H1 (cell line): Measurements from ENCODE around the gene KCNQ2. TPM values are rescaled to one million over a fixed set of nuclear protein-coding genes. Genes with fewer than 3 reads are reported as not detected.

Experiments used
- CTCF ChIA-PET: fragments of 300-600 bp; sonication (Branson Sonifier 250); formaldehyde crosslinking; loops from one replicate; lab custom pipeline; 2021; ENCODE audit not compliant: partially characterized antibody; lab: Charles Lee
- POLR2A ChIA-PET: fragments of 300-600 bp; sonication (Branson Sonifier 250); formaldehyde crosslinking; loops from one replicate; lab custom pipeline; 2021; ENCODE audit warnings: inconsistent platforms; ENCODE audit not compliant: partially characterized antibody; lab: Charles Lee
- DNase-seq, 2 experiments: peaks; one replicate each; pipeline versions ENCODE4 v3.0.0 to v3.0.0-alpha.2; 2010 to 2022; ENCODE audit warnings: low spot score in 2 of 2, low read depth in 1 of 2, mixed read lengths in 1 of 2
- FAIRE-seq: peaks from 2 replicates; lab custom pipeline; 2011; peaks lifted over from hg19 to GRCh38; lab: Jason Lieb, UNC
- H2AFZ ChIP-seq: 2 replicates; pipeline ENCODE4 v1.8.1; 2012; ENCODE audit warnings: low read length, inconsistent platforms
- H2AK5ac ChIP-seq: 2 replicates; pipeline ENCODE4 v1.6.1; 2013; ENCODE audit warnings: low read depth, low read length
- H2BK120ac ChIP-seq: replicated peaks from 2 replicates; pipeline ENCODE3; 2013; ENCODE audit warnings: low read depth, low read length, inconsistent platforms
- H2BK12ac ChIP-seq: 2 replicates; pipeline ENCODE4 v1.6.1; 2013; ENCODE audit warnings: low read depth, low read length
- H2BK15ac ChIP-seq: 2 replicates; pipeline ENCODE4 v1.6.1; 2013; ENCODE audit warnings: low read length
- H2BK20ac ChIP-seq: 2 replicates; pipeline ENCODE4 v1.6.1; 2013; ENCODE audit warnings: low read length
- H2BK5ac ChIP-seq: 2 replicates; pipeline ENCODE4 v1.6.1; 2013; ENCODE audit warnings: low read depth, low read length
- H3K14ac ChIP-seq: 2 replicates; pipeline ENCODE4 v1.6.1; 2013; ENCODE audit warnings: inconsistent platforms; ENCODE audit not compliant: insufficient read length
- H3K18ac ChIP-seq: 2 replicates; pipeline ENCODE4 v1.6.1; 2013; ENCODE audit warnings: low read length; ENCODE audit errors: extremely low read depth
- H3K23ac ChIP-seq: 2 replicates; pipeline ENCODE4 v1.6.1; 2013; ENCODE audit warnings: inconsistent platforms; ENCODE audit not compliant: insufficient read length
- H3K23me2 ChIP-seq: 2 replicates; pipeline ENCODE4 v1.6.1; 2013; ENCODE audit warnings: low read depth, low read length
- H3K27ac ChIP-seq: 2 replicates; pipeline ENCODE4 v1.6.1; 2011; ENCODE audit warnings: low read depth, low read length, inconsistent platforms
- H3K27me3 ChIP-seq, 4 experiments: replicated peaks in 1 of 4; 1 replicate in 1 of 4; 2 replicates in 3 of 4; pipeline versions ENCODE4 v1.6.1 to v1.8.1; 2011 to 2013; ENCODE audit warnings: low read length in 3 of 4, mild to moderate bottlenecking in 3 of 4, inconsistent platforms in 2 of 4, mixed read lengths in 2 of 4, moderate library complexity in 1 of 4; ENCODE audit not compliant: control insufficient read depth in 3 of 4, insufficient read depth in 3 of 4; ENCODE audit errors: extremely low read depth in 1 of 4
- H3K36me3 ChIP-seq, 4 experiments: 2 replicates each; pipeline versions ENCODE4 v1.6.1 to v1.8.1; 2011 to 2013; ENCODE audit warnings: mild to moderate bottlenecking in 4 of 4, low read length in 3 of 4, moderate library complexity in 2 of 4, control low read depth in 1 of 4, inconsistent platforms in 1 of 4; ENCODE audit not compliant: insufficient read depth in 4 of 4, control insufficient read depth in 2 of 4
- H3K4ac ChIP-seq: replicated peaks from 2 replicates; pipeline ENCODE3; 2013; ENCODE audit warnings: low read length, low read depth, mixed read lengths, inconsistent platforms; ENCODE audit not compliant: insufficient read length
- H3K4me1 ChIP-seq, 4 experiments: replicated peaks in 1 of 4; 1 replicate in 1 of 4; 2 replicates in 3 of 4; pipeline versions ENCODE4 v1.6.1 to v1.8.1; 2011 to 2013; ENCODE audit warnings: low read length in 3 of 4, inconsistent platforms in 2 of 4, mixed read lengths in 1 of 4; ENCODE audit not compliant: insufficient read depth in 4 of 4, control insufficient read depth in 3 of 4
- H3K4me2 ChIP-seq, 2 experiments: 2 replicates each; pipeline versions ENCODE4 v1.6.1 to v1.8.1; 2011 to 2013; ENCODE audit warnings: low read depth in 2 of 2, low read length in 2 of 2, control low read depth in 1 of 2, inconsistent platforms in 1 of 2, mild to moderate bottlenecking in 1 of 2; ENCODE audit not compliant: insufficient read depth in 1 of 2
- H3K4me3 ChIP-seq, 4 experiments: fragments of 200-600, 300-600 bp in 1 of 4; sonication (generic), shearing (Covaris generic), sonication (Bioruptor Twin) in 1 of 4; 2 replicates each; pipeline versions ENCODE4 v1.5.1 to v1.8.1; 2011 to 2016; ENCODE audit warnings: low read length in 4 of 4, low read depth in 3 of 4, control low read depth in 2 of 4, inconsistent platforms in 2 of 4, mild to moderate bottlenecking in 2 of 4, mixed read lengths in 1 of 4, moderate library complexity in 1 of 4; ENCODE audit not compliant: insufficient read depth in 2 of 4; ENCODE audit errors: extremely low read depth in 1 of 4
- H3K56ac ChIP-seq: replicated peaks from 2 replicates; pipeline ENCODE3; 2013; ENCODE audit warnings: low read depth, mild to moderate bottlenecking, mixed read lengths, low read length, inconsistent platforms; ENCODE audit not compliant: insufficient read length
- H3K79me1 ChIP-seq: 2 replicates; pipeline ENCODE4 v1.6.1; 2013; ENCODE audit warnings: low read depth, low read length, control low read depth
- H3K79me2 ChIP-seq, 2 experiments: 2 replicates each; pipeline versions ENCODE4 v1.6.1 to v1.8.1; 2012 to 2013; ENCODE audit warnings: low read length in 2 of 2, mild to moderate bottlenecking in 2 of 2, inconsistent platforms in 1 of 2; ENCODE audit not compliant: insufficient read depth in 2 of 2, control insufficient read depth in 1 of 2
- H3K9ac ChIP-seq, 4 experiments: replicated peaks in 1 of 4; 1 replicate in 1 of 4; 2 replicates in 3 of 4; pipeline versions ENCODE4 v1.6.1 to v1.8.1; 2011 to 2013; ENCODE audit warnings: low read depth in 3 of 4, low read length in 3 of 4, control low read depth in 2 of 4, mild to moderate bottlenecking in 2 of 4, moderate library complexity in 2 of 4, inconsistent platforms in 1 of 4; ENCODE audit errors: extremely low read depth in 1 of 4
- H3K9me3 ChIP-seq, 2 experiments: 2 replicates each; pipeline versions ENCODE4 v1.6.1 to v1.8.1; 2012 to 2013; ENCODE audit warnings: mild to moderate bottlenecking in 2 of 2, moderate library complexity in 2 of 2, control low read depth in 1 of 2, inconsistent platforms in 1 of 2, low read depth in 1 of 2, low read length in 1 of 2, mixed read lengths in 1 of 2; ENCODE audit not compliant: insufficient read depth in 2 of 2
- H4K20me1 ChIP-seq, 2 experiments: replicated peaks in 1 of 2; 2 replicates each; pipeline versions ENCODE3 to v1.8.1; 2011 to 2013; ENCODE audit warnings: inconsistent platforms in 2 of 2, low read length in 2 of 2, mild to moderate bottlenecking in 1 of 2; ENCODE audit not compliant: insufficient read depth in 2 of 2, control insufficient read depth in 1 of 2
- H4K5ac ChIP-seq: 2 replicates; pipeline ENCODE4 v1.6.1; 2013; ENCODE audit warnings: low read length, low read depth, mixed read lengths, inconsistent platforms; ENCODE audit not compliant: insufficient read length
- H4K8ac ChIP-seq: 2 replicates; pipeline ENCODE4 v1.8.0; 2013; ENCODE audit warnings: mild to moderate bottlenecking, moderate library complexity, low read length, inconsistent platforms; ENCODE audit not compliant: insufficient read depth; ENCODE audit errors: extremely low read depth
- H4K91ac ChIP-seq: replicated peaks from 2 replicates; pipeline ENCODE3; 2013; ENCODE audit warnings: low read length, mixed read lengths, inconsistent platforms; ENCODE audit not compliant: insufficient read length
- BACH1 ChIP-seq: IDR thresholded peaks from 2 replicates; pipeline ENCODE4 v1.6.1; 2012; ENCODE audit warnings: low read length, improper control_type of control experiment
- CBX8 ChIP-seq: fragments of 300-800, 300-1000 bp; sonication (generic); IDR thresholded peaks from 2 replicates; pipeline ENCODE4 v1.7.1; 2016; ENCODE audit warnings: low read depth, low read length, borderline replicate concordance
- CEBPB ChIP-seq: IDR thresholded peaks from 2 replicates; pipeline ENCODE4 v1.6.1; 2012; ENCODE audit warnings: low read depth, low read length
- EZH2 ChIP-seq: fragments of 200-600 bp; sonication (generic); IDR thresholded peaks from 2 replicates; pipeline ENCODE4 v1.7.1; 2012; ENCODE audit warnings: low read depth, mild to moderate bottlenecking, moderate library complexity, low read length, inconsistent platforms; ENCODE audit not compliant: severe bottlenecking
- FOSL1 ChIP-seq: IDR thresholded peaks from 2 replicates; pipeline ENCODE4 v1.6.1; 2011; ENCODE audit warnings: mild to moderate bottlenecking, low read depth, low read length, moderate library complexity; ENCODE audit not compliant: insufficient read depth
- RFX5 ChIP-seq: IDR thresholded peaks from 2 replicates; pipeline ENCODE4 v1.6.1; 2011; ENCODE audit warnings: low read depth, low read length, improper control_type of control experiment, borderline replicate concordance
- RXRA ChIP-seq: IDR thresholded peaks from 2 replicates; pipeline ENCODE4 v1.6.1; 2011; ENCODE audit warnings: low read depth, mild to moderate bottlenecking, low read length, moderate library complexity; ENCODE audit not compliant: insufficient read depth
- SIN3A ChIP-seq, 2 experiments: IDR thresholded peaks in 1 of 2; conservative IDR thresholded peaks in 1 of 2; 2 replicates each; pipeline ENCODE4 v1.6.1; 2011 to 2012; ENCODE audit warnings: low read length in 2 of 2, improper control_type of control experiment in 1 of 2, low read depth in 1 of 2, mild to moderate bottlenecking in 1 of 2
- SP1 ChIP-seq: IDR thresholded peaks from 2 replicates; pipeline ENCODE4 v1.6.1; 2011; ENCODE audit warnings: low read depth, low read length
- TAF7 ChIP-seq: optimal IDR thresholded peaks from 2 replicates; pipeline ENCODE3; 2011; ENCODE audit warnings: low read depth, mild to moderate bottlenecking, inconsistent platforms, low read length, moderate library complexity, borderline replicate concordance
- TCF12 ChIP-seq: IDR thresholded peaks from 2 replicates; pipeline ENCODE4 v1.6.1; 2011; ENCODE audit warnings: low read depth, mild to moderate bottlenecking, low read length
- YY1 ChIP-seq: IDR thresholded peaks from 2 replicates; pipeline ENCODE4 v1.6.1; 2011; ENCODE audit warnings: low read depth, mild to moderate bottlenecking, low read length
- WGBS, 2 experiments: shearing (Covaris generic) in 1 of 2; methylation state at CpG; one replicate each; pipeline versions ENCODE4 v1.1.6 to v1.1.7; 2013 to 2015; ENCODE audit warnings: low lambda C conversion rate in 2 of 2, mixed read lengths in 2 of 2, inconsistent platforms in 1 of 2, low coverage in 1 of 2, missing lambda C conversion rate in 1 of 2; ENCODE audit not compliant: insufficient replicate concordance in 2 of 2, insufficient coverage in 1 of 2, insufficient read length in 1 of 2; ENCODE audit errors: extremely low coverage in 1 of 2, missing lambda C conversion rate in 1 of 2; 5-methylcytosine and 5-hydroxymethylcytosine counted together
- polyA plus RNA-seq, 7 experiments: library from polyadenylated mRNA; depleted of rRNA in 3 of 7; stranded (reverse) in 5 of 7; unstranded in 2 of 7; fragments of >200 nt in 5 of 7; fragments of 200-250 nt in 2 of 7; gene quantifications; 1 replicate in 5 of 7; 2 replicates in 1 of 7; 4 replicates in 1 of 7; pipeline versions ENCODE4 v1.2.1 to v1.2.3, GENCODE V29; 2011 to 2013; ENCODE audit warnings: missing spikeins in 2 of 7, mixed read lengths in 2 of 7
- total RNA-seq: library from RNA; stranded (reverse); fragmentation: NEBNext Ultra II Directional; extraction: Animal tissue kit (Norgen Biotek cat#: 25700); gene quantifications from 2 replicates; pipeline ENCODE4 v1.2.1, GENCODE V29; 2021

KCNQ2 gene
- total and polyA plus RNA-seq, 2 of the 8 experiments (the other 6 are each of a cell fraction or from before 2014, with no cell fraction given): 82.6 to 243 TPM

- Histone ChIP-seq H2BK5ac (no peak overlapping the region), H3K36me3 (peaks cover 0 to 8% (median 1%) of the 10 kb centered on the region in 4 experiments; a peak in 5 of 8 replicates), H3K79me1 (no peaks in the 10 kb centered on the region), H3K4me1 (peaks cover 0 to 20% (median 9%) of the 10 kb centered on the region in 4 experiments; a peak in 5 of 7 replicates), H4K5ac (no peak overlapping the region), H4K20me1 (peaks cover 0 to 10% of the 10 kb centered on the region in 2 experiments), H2BK12ac (no peak overlapping the region), H2AK5ac (no peak overlapping the region), H2BK120ac (no peak overlapping the region), H3K56ac (peak overlapping the region; percentile 46), H2AFZ (no peak overlapping the region), H3K14ac (no peak overlapping the region), H3K9me3 (no peaks in the 10 kb centered on the region), H3K27me3 (peaks cover 0 to 28% (median 21%) of the 10 kb centered on the region in 4 experiments; a peak in 6 of 7 replicates), H4K91ac (no peak overlapping the region), H3K4me2 (no peak overlapping the region), H3K27ac (no peak overlapping the region), H3K4me3 (no peak overlapping the region), H3K9ac (no peak overlapping the region), H3K23me2 (peaks cover 16% of the 10 kb centered on the region; the same call in 1 of the 2 replicates), H2BK20ac (no peak overlapping the region), H4K8ac (no peak overlapping the region), H3K18ac (no peak overlapping the region), H2BK15ac (no peak overlapping the region), H3K23ac (no peak overlapping the region), H3K79me2 (no peaks in the 10 kb centered on the region), H3K4ac (no peak overlapping the region)
- FAIRE-seq (no peak), DNase-seq (no peak)
- CTCF ChIA-PET: no interaction called here
- TF ChIP-seq SP1 (no peak), TAF7 (no peak), BACH1 (no peak), EZH2 (no peak), RFX5 (no peak), CBX8 (no peak), TCF12 (no peak), SIN3A (conservative IDR thresholded peaks at IDR 0.05 in 1 of 2, IDR thresholded peaks at IDR 0.05 in 1 of 2; ENCODE audit: low read depth in 1 of 2, low read length in 2 of 2) (no peak), YY1 (no peak), CEBPB (no peak), RXRA (no peak), FOSL1 (no peak)
- 58 to 100% methylated on average over 1 to 4 of the region's 4 CpGs for WGBS, 2 experiments
- POLR2A ChIA-PET: no interaction called here
These were observed 19.3 kb upstream of the KCNQ2 start for GRCh38 chr20:63491635-63492230.
